Testis (tissue), 2 donors: ENCODE measurements around the gene SUSD3.

Source experiments
- POLR2A ChIP-seq: fragments of 450-650 bp; IDR thresholded peaks from one replicate; pipeline ENCODE4 v1.6.1; 2017; ENCODE audit warnings: antibody characterized with exemption, mild to moderate bottlenecking, moderate library complexity
- TF ChIP-seq, protein P1 (sequence below), 3 experiments: fragments of 450-650 bp in 2 of 3; fragments of 200-600 bp in 1 of 3; sonication (generic) in 1 of 3; IDR thresholded peaks; one replicate each; pipeline ENCODE4 v1.5.1; 2016 to 2019; ENCODE audit warnings: antibody characterized with exemption in 3 of 3, mild to moderate bottlenecking in 2 of 3, moderate library complexity in 1 of 3

DNA sequence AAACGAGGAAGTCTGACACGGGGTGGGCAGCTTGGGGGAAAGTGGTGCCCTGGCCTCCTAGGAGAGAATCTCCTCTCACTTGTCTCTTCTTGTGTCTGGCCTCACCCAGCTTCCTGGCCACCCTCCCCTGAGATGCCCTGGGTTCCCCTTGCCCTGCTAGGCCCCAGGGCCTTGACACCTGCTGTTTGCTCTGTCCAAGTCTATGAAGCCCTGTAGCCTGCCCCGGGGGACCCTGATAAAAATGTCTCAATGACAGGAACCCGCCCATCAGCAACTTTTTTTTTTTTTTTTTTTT, 35.0 kb upstream of the SUSD3 start:
- TF ChIP-seq, protein P1, sequence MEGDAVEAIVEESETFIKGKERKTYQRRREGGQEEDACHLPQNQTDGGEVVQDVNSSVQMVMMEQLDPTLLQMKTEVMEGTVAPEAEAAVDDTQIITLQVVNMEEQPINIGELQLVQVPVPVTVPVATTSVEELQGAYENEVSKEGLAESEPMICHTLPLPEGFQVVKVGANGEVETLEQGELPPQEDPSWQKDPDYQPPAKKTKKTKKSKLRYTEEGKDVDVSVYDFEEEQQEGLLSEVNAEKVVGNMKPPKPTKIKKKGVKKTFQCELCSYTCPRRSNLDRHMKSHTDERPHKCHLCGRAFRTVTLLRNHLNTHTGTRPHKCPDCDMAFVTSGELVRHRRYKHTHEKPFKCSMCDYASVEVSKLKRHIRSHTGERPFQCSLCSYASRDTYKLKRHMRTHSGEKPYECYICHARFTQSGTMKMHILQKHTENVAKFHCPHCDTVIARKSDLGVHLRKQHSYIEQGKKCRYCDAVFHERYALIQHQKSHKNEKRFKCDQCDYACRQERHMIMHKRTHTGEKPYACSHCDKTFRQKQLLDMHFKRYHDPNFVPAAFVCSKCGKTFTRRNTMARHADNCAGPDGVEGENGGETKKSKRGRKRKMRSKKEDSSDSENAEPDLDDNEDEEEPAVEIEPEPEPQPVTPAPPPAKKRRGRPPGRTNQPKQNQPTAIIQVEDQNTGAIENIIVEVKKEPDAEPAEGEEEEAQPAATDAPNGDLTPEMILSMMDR (IDR thresholded peaks at IDR 0.05), result no peak
- no peak for TF ChIP-seq POLR2A
